ENCODE data around the gene GDF2.

GDF2 gene

DNA sequence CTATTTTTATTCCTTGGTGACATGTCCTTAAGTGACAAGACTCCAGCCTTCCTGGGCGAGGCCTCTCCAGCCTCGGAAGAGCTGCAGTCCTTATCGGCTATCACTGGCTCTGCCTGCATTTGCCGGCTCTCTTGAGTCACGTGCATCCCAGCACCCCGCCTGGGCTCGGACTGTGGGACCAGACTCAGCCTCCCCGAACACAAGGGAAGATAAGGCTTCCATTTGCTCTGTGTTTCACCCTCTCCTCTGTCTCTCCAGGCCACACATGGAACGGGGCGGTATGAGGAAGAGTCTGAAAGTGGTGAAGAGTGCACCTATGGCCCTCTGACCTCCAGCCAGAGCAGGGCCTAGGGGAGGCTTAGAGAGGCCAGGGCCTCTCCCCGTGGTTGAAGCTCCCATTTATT lies 4.7 kb downstream of the GDF2 start:
- ATAC-seq (ENCODE audit: insufficient read depth, low read depth) (no peak), DNase-seq (no peak)
- Histone ChIP-seq H3K4me3 (ENCODE audit: low read depth in 1 of 2, low read length in 2 of 2) (no peak overlapping the region), H3K79me2 (ENCODE audit: insufficient read depth, low read length) (no peaks in the 10 kb centered on the region), H3K4me1 (ENCODE audit: insufficient read depth, low read length) (no peaks in the 10 kb centered on the region), H4K20me1 (ENCODE audit: insufficient read depth, low read length) (no peaks in the 10 kb centered on the region), H3K36me3 (ENCODE audit: insufficient read depth, low read length) (no peaks in the 10 kb centered on the region), H3K4me2 (ENCODE audit: insufficient read depth, low read length) (no peak overlapping the region), H3K9ac (ENCODE audit: low read depth, low read length) (no peak overlapping the region), H3K27ac (ENCODE audit: low read length) (no peak overlapping the region), H3K27me3 (ENCODE audit: insufficient read depth, low read length, poor library complexity) (peaks cover 3% of the 10 kb centered on the region), H3K9me3 (ENCODE audit: insufficient read depth, low read length, severe bottlenecking) (no peaks in the 10 kb centered on the region), H2AFZ (ENCODE audit: low read depth, low read length) (no peak overlapping the region)
- no peak for TF ChIP-seq EZH2 (IDR thresholded peaks at IDR 0.05; ENCODE audit: borderline replicate concordance, low read depth, low read length, severe bottlenecking)
- TF ChIP-seq, protein P1, sequence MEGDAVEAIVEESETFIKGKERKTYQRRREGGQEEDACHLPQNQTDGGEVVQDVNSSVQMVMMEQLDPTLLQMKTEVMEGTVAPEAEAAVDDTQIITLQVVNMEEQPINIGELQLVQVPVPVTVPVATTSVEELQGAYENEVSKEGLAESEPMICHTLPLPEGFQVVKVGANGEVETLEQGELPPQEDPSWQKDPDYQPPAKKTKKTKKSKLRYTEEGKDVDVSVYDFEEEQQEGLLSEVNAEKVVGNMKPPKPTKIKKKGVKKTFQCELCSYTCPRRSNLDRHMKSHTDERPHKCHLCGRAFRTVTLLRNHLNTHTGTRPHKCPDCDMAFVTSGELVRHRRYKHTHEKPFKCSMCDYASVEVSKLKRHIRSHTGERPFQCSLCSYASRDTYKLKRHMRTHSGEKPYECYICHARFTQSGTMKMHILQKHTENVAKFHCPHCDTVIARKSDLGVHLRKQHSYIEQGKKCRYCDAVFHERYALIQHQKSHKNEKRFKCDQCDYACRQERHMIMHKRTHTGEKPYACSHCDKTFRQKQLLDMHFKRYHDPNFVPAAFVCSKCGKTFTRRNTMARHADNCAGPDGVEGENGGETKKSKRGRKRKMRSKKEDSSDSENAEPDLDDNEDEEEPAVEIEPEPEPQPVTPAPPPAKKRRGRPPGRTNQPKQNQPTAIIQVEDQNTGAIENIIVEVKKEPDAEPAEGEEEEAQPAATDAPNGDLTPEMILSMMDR (IDR thresholded peaks at IDR 0.05; ENCODE audit: borderline replicate concordance, extremely low read depth, low read length, poor library complexity, severe bottlenecking), result no peak

DNA sequence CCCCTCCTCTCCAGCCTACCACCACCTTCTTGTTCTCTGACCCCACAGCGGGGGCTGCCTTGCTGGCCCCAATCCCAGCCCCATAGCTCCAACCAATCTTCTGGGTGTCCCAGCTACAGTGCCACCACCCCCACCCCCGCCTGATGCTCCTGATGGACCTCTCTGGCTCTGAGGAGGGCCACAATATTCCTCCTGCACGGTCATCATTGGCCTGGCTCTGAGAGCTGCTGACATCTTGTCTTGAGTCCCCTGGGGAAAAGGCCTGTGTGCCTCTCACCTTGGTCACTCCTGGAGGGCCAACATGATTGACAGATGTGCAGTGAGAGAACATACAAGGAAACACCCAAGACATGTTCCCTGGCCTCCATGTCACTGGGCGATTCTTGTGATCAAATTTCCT lies 7.6 kb downstream of the GDF2 start:
- Histone ChIP-seq H3K27me3 (ENCODE audit: insufficient read depth, low read length, poor library complexity) (peaks cover 5% of the 10 kb centered on the region), H2AFZ (ENCODE audit: low read depth, low read length) (no peak overlapping the region), H3K27ac (ENCODE audit: low read length) (no peak overlapping the region), H3K9ac (ENCODE audit: low read depth, low read length) (no peak overlapping the region), H4K20me1 (ENCODE audit: insufficient read depth, low read length) (no peaks in the 10 kb centered on the region), H3K4me3 (ENCODE audit: low read depth in 1 of 2, low read length in 2 of 2) (no peak overlapping the region), H3K4me1 (ENCODE audit: insufficient read depth, low read length) (no peaks in the 10 kb centered on the region), H3K79me2 (ENCODE audit: insufficient read depth, low read length) (no peaks in the 10 kb centered on the region), H3K36me3 (ENCODE audit: insufficient read depth, low read length) (no peaks in the 10 kb centered on the region), H3K4me2 (ENCODE audit: insufficient read depth, low read length) (no peak overlapping the region), H3K9me3 (ENCODE audit: insufficient read depth, low read length, severe bottlenecking) (no peaks in the 10 kb centered on the region)
- no peak for TF ChIP-seq EZH2 (IDR thresholded peaks at IDR 0.05; ENCODE audit: borderline replicate concordance, low read depth, low read length, severe bottlenecking)
- TF ChIP-seq, protein P1 (IDR thresholded peaks at IDR 0.05; ENCODE audit: borderline replicate concordance, extremely low read depth, low read length, poor library complexity, severe bottlenecking), result no peak
- ATAC-seq (ENCODE audit: insufficient read depth, low read depth) (no peak), DNase-seq (no peak)

DNA sequence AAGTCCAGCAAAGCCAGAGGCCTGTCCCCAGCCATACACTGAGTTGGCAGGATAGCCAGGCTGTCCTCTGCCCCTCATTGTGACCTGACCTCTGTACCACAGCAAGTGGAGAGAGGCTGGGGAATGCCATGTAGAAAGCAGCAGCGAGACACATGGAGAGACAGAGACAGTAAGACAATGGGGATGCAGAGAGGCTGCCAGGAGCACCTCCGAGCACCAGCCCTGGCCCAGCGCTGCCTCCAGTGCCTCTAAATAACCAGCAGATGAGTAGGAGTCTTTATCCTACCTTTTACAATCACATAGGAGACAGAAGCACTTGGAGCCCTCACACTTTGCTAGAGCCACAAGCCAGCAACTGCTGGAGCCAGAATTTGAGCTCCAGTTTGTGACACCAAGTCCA lies 8.1 kb downstream of the GDF2 start:
- TF ChIP-seq EZH2 (IDR thresholded peaks at IDR 0.05; ENCODE audit: borderline replicate concordance, low read depth, low read length, severe bottlenecking), result no peak
- TF ChIP-seq, protein P1 (IDR thresholded peaks at IDR 0.05; ENCODE audit: borderline replicate concordance, extremely low read depth, low read length, poor library complexity, severe bottlenecking), result no peak
- H3K36me3 ChIP-seq (ENCODE audit: insufficient read depth, low read length), result no peaks in the 10 kb centered on the region
- DNase-seq (no peak), ATAC-seq (ENCODE audit: insufficient read depth, low read depth) (no peak)
- H3K27me3 ChIP-seq (ENCODE audit: insufficient read depth, low read length, poor library complexity), result peaks cover 5% of the 10 kb centered on the region
- H3K9ac ChIP-seq (ENCODE audit: low read depth, low read length), result no peak overlapping the region
- no peaks in the 10 kb centered on the region for H3K4me1 ChIP-seq (ENCODE audit: insufficient read depth, low read length)
- H3K4me2 ChIP-seq (ENCODE audit: insufficient read depth, low read length), result no peak overlapping the region
- H4K20me1 ChIP-seq (ENCODE audit: insufficient read depth, low read length), result no peaks in the 10 kb centered on the region
- no peak overlapping the region for H3K27ac ChIP-seq (ENCODE audit: low read length)
- H3K79me2 ChIP-seq (ENCODE audit: insufficient read depth, low read length), result no peaks in the 10 kb centered on the region
- H3K9me3 ChIP-seq (ENCODE audit: insufficient read depth, low read length, severe bottlenecking), result no peaks in the 10 kb centered on the region
- no peak overlapping the region for H2AFZ ChIP-seq (ENCODE audit: low read depth, low read length)
- H3K4me3 ChIP-seq (ENCODE audit: low read depth in 1 of 2, low read length in 2 of 2), result no peak overlapping the region

DNA sequence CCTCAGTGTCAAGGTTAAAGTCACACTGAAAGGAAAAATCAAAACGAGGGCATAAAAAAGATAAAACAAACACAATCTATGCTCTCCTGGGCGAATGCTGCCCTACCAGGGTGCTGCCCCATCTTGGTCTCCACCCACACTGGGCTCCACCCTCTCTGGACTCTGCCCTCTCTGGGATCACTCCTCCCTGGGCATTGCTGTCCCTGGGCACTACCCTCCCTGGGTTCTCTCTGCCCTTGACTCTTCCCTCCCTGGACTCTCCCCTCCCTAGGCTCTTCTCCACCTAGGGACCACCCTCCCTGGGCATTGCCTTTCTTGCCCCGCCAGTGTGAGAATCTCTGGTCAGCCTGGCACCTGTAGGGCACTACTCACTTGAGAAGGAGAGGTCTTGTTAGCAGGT lies 8.6 kb downstream of the GDF2 start:
- ATAC-seq (ENCODE audit: insufficient read depth, low read depth), result no peak
- H3K4me2 ChIP-seq (ENCODE audit: insufficient read depth, low read length), result no peak overlapping the region
- no peak for TF ChIP-seq EZH2 (IDR thresholded peaks at IDR 0.05; ENCODE audit: borderline replicate concordance, low read depth, low read length, severe bottlenecking)
- TF ChIP-seq, protein P1 (IDR thresholded peaks at IDR 0.05; ENCODE audit: borderline replicate concordance, extremely low read depth, low read length, poor library complexity, severe bottlenecking), result no peak

More for the DNA sequence above, 8.6 kb downstream of the GDF2 start:
- Histone ChIP-seq H2AFZ (ENCODE audit: low read depth, low read length) (no peak overlapping the region), H3K27me3 (ENCODE audit: insufficient read depth, low read length, poor library complexity) (peaks cover 7% of the 10 kb centered on the region), H3K9ac (ENCODE audit: low read depth, low read length) (no peak overlapping the region), H3K36me3 (ENCODE audit: insufficient read depth, low read length) (no peaks in the 10 kb centered on the region), H3K79me2 (ENCODE audit: insufficient read depth, low read length) (no peaks in the 10 kb centered on the region), H4K20me1 (ENCODE audit: insufficient read depth, low read length) (peaks cover 2% of the 10 kb centered on the region; the same call in 1 of the 2 replicates), H3K9me3 (ENCODE audit: insufficient read depth, low read length, severe bottlenecking) (no peaks in the 10 kb centered on the region), H3K27ac (ENCODE audit: low read length) (no peak overlapping the region), H3K4me3 (ENCODE audit: low read depth in 1 of 2, low read length in 2 of 2) (no peak overlapping the region), H3K4me1 (ENCODE audit: insufficient read depth, low read length) (no peaks in the 10 kb centered on the region)
- DNase-seq, result no peak

Data from DND-41 (cell line).